HG02571 (cell line): ENCODE results near the gene ZFYVE19.

Source experiments
- ATAC-seq: cut with Tn5 transposase; IDR thresholded peaks from one replicate; pipeline ENCODE4 v1.9.1; 2021; ENCODE audit warnings: mild to moderate bottlenecking, moderate library complexity; ENCODE audit not compliant: unreplicated experiment

ZFYVE19 gene

GRCh38 chr15:40812721-40813425, 6.0 kb downstream of the ZFYVE19 start:
- no peak for ATAC-seq

- no peak for ATAC-seq
Observed at GRCh38 chr15:40815042-40815698, 8.3 kb downstream of the ZFYVE19 start.

GRCh38 chr15:40819048-40819447, 12.2 kb downstream of the ZFYVE19 start:
- no peak for ATAC-seq

GRCh38 chr15:40821195-40821594, 14.3 kb downstream of the ZFYVE19 start:
- ATAC-seq, result no peak

- no peak for ATAC-seq
Observed at GRCh38 chr15:40823572-40824343, 16.9 kb downstream of the ZFYVE19 start.

GRCh38 chr15:40825661-40826422, 19.0 kb downstream of the ZFYVE19 start:
- no peak for ATAC-seq

- no peak for ATAC-seq
Observed at GRCh38 chr15:40826423-40827075, 19.7 kb downstream of the ZFYVE19 start.

GRCh38 chr15:40828447-40829036, 21.7 kb downstream of the ZFYVE19 start, which contains the start of gene PPP1R14D:
Gene PPP1R14D, minus strand, starts transcription at chr15:40828708. Its CDS starts 67 bp downstream, at chr15:40828641.
- no peak for ATAC-seq

GRCh38 chr15:40829115-40829514, 22.2 kb downstream of the ZFYVE19 start:
- ATAC-seq, result no peak

- ATAC-seq, result no peak
Observed at GRCh38 chr15:40830884-40831283, 24.0 kb downstream of the ZFYVE19 start.

GRCh38 chr15:40831861-40832260, 25.0 kb downstream of the ZFYVE19 start:
- no peak for ATAC-seq

GRCh38 chr15:40832903-40833302, 26.0 kb downstream of the ZFYVE19 start:
- no peak for ATAC-seq

- ATAC-seq, result no peak
Observed at GRCh38 chr15:40836020-40836419, 29.1 kb downstream of the ZFYVE19 start.

- no peak for ATAC-seq
Observed at GRCh38 chr15:40838756-40839155, 31.9 kb downstream of the ZFYVE19 start.

GRCh38 chr15:40841741-40842140, 34.9 kb downstream of the ZFYVE19 start:
- ATAC-seq, result no peak

- ATAC-seq, result no peak
Observed at GRCh38 chr15:40843261-40843884, 36.5 kb downstream of the ZFYVE19 start.

- ATAC-seq, result no peak
Observed at GRCh38 chr15:40843885-40844695, 37.2 kb downstream of the ZFYVE19 start, which contains the start of gene SPINT1. Gene SPINT1, plus strand, starts transcription at chr15:40844048. Its CDS starts 507 bp downstream, at chr15:40844555.

GRCh38 chr15:40844696-40845030, 37.8 kb downstream of the ZFYVE19 start:
- ATAC-seq, result no peak

- no peak for ATAC-seq
Observed at GRCh38 chr15:40845036-40845435, 38.1 kb downstream of the ZFYVE19 start.
